Endothelial cell of umbilical vein (primary cell): Measurements from ENCODE around the gene ADARB2. TPM values are rescaled to one million over a fixed set of nuclear protein-coding genes. Genes with fewer than 3 reads are reported as not detected.
"Not testable (repeated sequence)": the region's sequence is repeated elsewhere in the genome, so short reads cannot be mapped to it uniquely, and the experiment has no call there.

Source experiments
- BruUV-seq: library from RNA; stranded (reverse); fragments of 400-500 nt; replicated peaks from 2 replicates; lab custom pipeline; 2021; lab: Mats Ljungman, UMichigan
- CTCF ChIA-PET: fragments of 300-600, 350-600 bp; sonication (Branson Sonifier 250); formaldehyde crosslinking; loops from one replicate; lab custom pipeline; 2021; ENCODE audit warnings: antibody characterized with exemption, inconsistent platforms; lab: Charles Lee
- POLR2A ChIA-PET: fragments of 300-600, 350-600 bp; sonication (Branson Sonifier 250); formaldehyde crosslinking; loops from one replicate; lab custom pipeline; 2021; ENCODE audit warnings: antibody characterized with exemption, inconsistent platforms; lab: Charles Lee
- DNase-seq: peaks from one replicate; pipeline ENCODE4 v3.0.0-alpha.2; 2011; ENCODE audit warnings: low read depth, low spot score
- FAIRE-seq: peaks from 2 replicates; lab custom pipeline; 2011; peaks lifted over from hg19 to GRCh38; lab: Jason Lieb, UNC
- H2AFZ ChIP-seq: 2 replicates; pipeline ENCODE4 v1.6.0; 2012; ENCODE audit warnings: low read depth, low read length, control low read depth, inconsistent platforms
- H3K27ac ChIP-seq: 2 replicates; pipeline ENCODE4 v1.5.1; 2011; ENCODE audit warnings: low read depth, mild to moderate bottlenecking, control low read depth, low read length, moderate library complexity; ENCODE audit not compliant: insufficient read depth
- H3K27me3 ChIP-seq, 2 experiments: 2 replicates each; pipeline versions ENCODE4 v1.6.0 to v1.6.1; 2011; ENCODE audit warnings: low read length in 2 of 2, mixed read lengths in 1 of 2; ENCODE audit not compliant: control insufficient read depth in 2 of 2, insufficient read depth in 2 of 2
- H3K36me3 ChIP-seq, 2 experiments: 2 replicates in 1 of 2; 3 replicates in 1 of 2; pipeline ENCODE4 v1.5.1; 2011; ENCODE audit warnings: low read length in 2 of 2, mild to moderate bottlenecking in 1 of 2, moderate library complexity in 1 of 2; ENCODE audit not compliant: control insufficient read depth in 2 of 2, insufficient read depth in 2 of 2; ENCODE audit errors: extremely low read depth in 1 of 2
- H3K4me1 ChIP-seq: 3 replicates; pipeline ENCODE4 v1.5.1; 2011; ENCODE audit warnings: mild to moderate bottlenecking, low read length; ENCODE audit not compliant: control insufficient read depth, insufficient read depth; ENCODE audit errors: extremely low read depth
- H3K4me2 ChIP-seq: 2 replicates; pipeline ENCODE4 v1.6.1; 2011; ENCODE audit warnings: low read length, control low read depth, mixed read lengths; ENCODE audit not compliant: insufficient read depth
- H3K4me3 ChIP-seq, 3 experiments: fragments of 200-600 bp in 1 of 3; sonication (generic), shearing (Covaris generic) in 1 of 3; replicated peaks in 1 of 3; 2 replicates each; pipeline ENCODE4 v1.5.1; 2011 to 2016; ENCODE audit warnings: control low read depth in 3 of 3, low read length in 3 of 3, mild to moderate bottlenecking in 2 of 3, inconsistent platforms in 1 of 3, low read depth in 1 of 3, moderate library complexity in 1 of 3; ENCODE audit not compliant: insufficient read depth in 1 of 3
- H3K79me2 ChIP-seq: 2 replicates; pipeline ENCODE4 v1.6.0; 2012; ENCODE audit warnings: low read length, inconsistent platforms; ENCODE audit not compliant: control insufficient read depth, insufficient read depth
- H3K9ac ChIP-seq: replicated peaks from 2 replicates; pipeline ENCODE3; 2011; ENCODE audit warnings: low read length, control low read depth; ENCODE audit not compliant: insufficient read depth; ENCODE audit errors: extremely low read depth
- H3K9me1 ChIP-seq: replicated peaks from 3 replicates; pipeline ENCODE4 v1.6.0; 2011; ENCODE audit warnings: mild to moderate bottlenecking, low read length; ENCODE audit not compliant: control insufficient read depth, insufficient read depth; ENCODE audit errors: extremely low read depth
- H3K9me3 ChIP-seq: replicated peaks from 2 replicates; pipeline ENCODE4 v1.5.1; 2012; ENCODE audit warnings: low read length, inconsistent platforms; ENCODE audit not compliant: control insufficient read depth, insufficient read depth
- H4K20me1 ChIP-seq: replicated peaks from 2 replicates; pipeline ENCODE3; 2011; ENCODE audit warnings: mild to moderate bottlenecking, low read length; ENCODE audit not compliant: control insufficient read depth, insufficient read depth; ENCODE audit errors: extremely low read depth
- EZH2 ChIP-seq: IDR thresholded peaks from 2 replicates; pipeline ENCODE4 v1.6.1; 2012; ENCODE audit warnings: borderline replicate concordance, low read depth, mild to moderate bottlenecking, moderate library complexity, low read length, inconsistent platforms; ENCODE audit not compliant: severe bottlenecking
- GATA2 ChIP-seq: IDR thresholded peaks from 2 replicates; pipeline ENCODE4 v1.7.0; 2011; ENCODE audit warnings: low read depth, mild to moderate bottlenecking, moderate library complexity, mixed read lengths, low read length; ENCODE audit not compliant: insufficient read length, insufficient read depth
- JUN ChIP-seq: IDR thresholded peaks from 2 replicates; pipeline ENCODE4 v1.6.1; 2011; ENCODE audit warnings: borderline replicate concordance, low read depth; ENCODE audit not compliant: insufficient read length, insufficient read depth
- MAX ChIP-seq: IDR thresholded peaks from 2 replicates; pipeline ENCODE4 v1.6.1; 2011; ENCODE audit not compliant: insufficient read depth, insufficient read length
- POLR2AphosphoS5 ChIP-seq: IDR thresholded peaks from 2 replicates; pipeline ENCODE4 v1.6.1; 2012; ENCODE audit warnings: low read depth, mild to moderate bottlenecking, control low read depth, low read length, moderate library complexity; ENCODE audit not compliant: insufficient read depth
- dilution Hi-C: fragments of 300-500 bp; cut with MboI; formaldehyde crosslinking; loops from one replicate; pipeline ENCODE4 v1.15.0; 2019; ENCODE audit warnings: low sequenced_read_pairs; ENCODE audit not compliant: extremely low pct_ligation_motif_present
- intact Hi-C: fragments of 100-400 bp; cut with micrococcal nuclease; formaldehyde crosslinking; loops from one replicate; pipeline ENCODE4 v1.10.0; 2022
- polyA plus RNA-seq, 4 experiments: library from polyadenylated mRNA; depleted of rRNA in 3 of 4; stranded (reverse) in 3 of 4; unstranded in 1 of 4; fragments of >200 nt; gene quantifications; 2 replicates each; pipeline versions ENCODE4 v1.2.1 to v1.2.3, GENCODE V29; 2011 to 2012; ENCODE audit warnings: missing spikeins in 1 of 4
- total RNA-seq: library from RNA; stranded (reverse); gene quantifications from 2 replicates; pipeline ENCODE4 v1.2.3, GENCODE V29; 2021

The ADARB2 gene
- total and polyA plus RNA-seq, 2 donors (not counting 3 experiments of a cell fraction or from before 2014, with no cell fraction given): not detected

- intact Hi-C loops (no loop called here), dilution Hi-C loops (no loop called here)
- Histone ChIP-seq H3K4me1 (no peaks in the 10 kb centered on the region), H3K27me3 (no peaks in the 10 kb centered on the region), H3K4me3 (no peak overlapping the region), H3K79me2 (no peaks in the 10 kb centered on the region), H2AFZ (no peak overlapping the region), H3K27ac (no peak overlapping the region), H3K9me3 (peaks cover 3% of the 10 kb centered on the region), H3K4me2 (no peak overlapping the region), H3K9me1 (no peaks in the 10 kb centered on the region), H4K20me1 (no peaks in the 10 kb centered on the region), H3K9ac (no peak overlapping the region), H3K36me3 (no peaks in the 10 kb centered on the region)
- FAIRE-seq (no peak), DNase-seq (no peak)
- no TSS peak for BruUV-seq
- CTCF ChIA-PET: no interaction called here
- TF ChIP-seq POLR2AphosphoS5 (no peak), EZH2 (no peak), MAX (no peak), GATA2 (no peak), JUN (no peak)
- POLR2A ChIA-PET: no interaction called here
These were observed 116.5 kb downstream of the ADARB2 start for GRCh38 chr10:1620803-1621202.

GRCh38 chr10:1617376-1618317 is 119.7 kb downstream of the ADARB2 start:
- H3K4me1 ChIP-seq, DNase-seq, CTCF ChIA-PET, H3K79me2 ChIP-seq, H3K4me2 ChIP-seq, H3K27me3 ChIP-seq, dilution Hi-C loops, H3K4me3 ChIP-seq, H3K36me3 ChIP-seq, H3K9ac ChIP-seq, FAIRE-seq, H4K20me1 ChIP-seq, H3K9me1 ChIP-seq, POLR2A ChIA-PET, intact Hi-C loops, H3K9me3 ChIP-seq, BruUV-seq, H2AFZ ChIP-seq, H3K27ac ChIP-seq: not testable (repeated sequence)

- POLR2A ChIA-PET, dilution Hi-C loops: not testable (repeated sequence)
These were observed 120.6 kb downstream of the ADARB2 start for GRCh38 chr10:1616701-1617100.

More at GRCh38 chr10:1616701-1617100, 120.6 kb downstream of the ADARB2 start:
- intact Hi-C loops, H3K9me3 ChIP-seq, H3K27me3 ChIP-seq, H3K4me2 ChIP-seq, H3K27ac ChIP-seq, BruUV-seq, H3K9ac ChIP-seq, H3K4me3 ChIP-seq, H3K4me1 ChIP-seq, H2AFZ ChIP-seq, H3K9me1 ChIP-seq, H3K79me2 ChIP-seq, H3K36me3 ChIP-seq, H4K20me1 ChIP-seq, CTCF ChIA-PET, FAIRE-seq, DNase-seq: not testable (repeated sequence)
